Measurements from ENCODE around the gene BACE1.
"Not testable (repeated sequence)": the region's sequence is repeated elsewhere in the genome, so short reads cannot be mapped to it uniquely, and the experiment has no call there.

BACE1 gene

GRCh38 chr11:117316197-117316961 lies at the start of gene BACE1:
BACE1 (minus strand) TSS chr11:117316256; CDS start chr11:117315795, 461 bp downstream.
- peak; percentile 95 for DNase-seq (ENCODE audit: low spot score)

GRCh38 chr11:117361432-117361831 lies 45.4 kb upstream of the BACE1 start:
- DNase-seq (ENCODE audit: low spot score): peak; percentile 37

GRCh38 chr11:117356126-117356890 lies 40.3 kb upstream of the BACE1 start:
- DNase-seq (ENCODE audit: low spot score): no peak

- no peak for DNase-seq (ENCODE audit: low spot score)
Observed at GRCh38 chr11:117354550-117354949, 38.5 kb upstream of the BACE1 start.

GRCh38 chr11:117345039-117345438 lies 29.0 kb upstream of the BACE1 start:
- no peak for DNase-seq (ENCODE audit: low spot score)

GRCh38 chr11:117337076-117337475 lies 21.0 kb upstream of the BACE1 start:
- no peak for DNase-seq (ENCODE audit: low spot score)

- no peak for DNase-seq (ENCODE audit: low spot score)
Observed at GRCh38 chr11:117335399-117335798, 19.3 kb upstream of the BACE1 start.

- no peak for DNase-seq (ENCODE audit: low spot score)
Observed at GRCh38 chr11:117334896-117335295, 18.8 kb upstream of the BACE1 start.

- DNase-seq (ENCODE audit: low spot score): peak; percentile 53
Observed at GRCh38 chr11:117333917-117334316, 17.9 kb upstream of the BACE1 start.

GRCh38 chr11:117332843-117333242 lies 16.8 kb upstream of the BACE1 start:
- DNase-seq (ENCODE audit: low spot score): no peak

GRCh38 chr11:117328375-117329010 lies 12.4 kb upstream of the BACE1 start:
- peak; percentile 49 for DNase-seq (ENCODE audit: low spot score)

- peak; percentile 98 for DNase-seq (ENCODE audit: low spot score)
Observed at GRCh38 chr11:117327567-117328374, 11.7 kb upstream of the BACE1 start, which contains the start of gene CEP164. CEP164 (plus strand) TSS chr11:117327854; CDS start chr11:117338587, 10,733 bp downstream.

- not testable (repeated sequence) for DNase-seq (ENCODE audit: low spot score)
Observed at GRCh38 chr11:117327255-117327566, 11.2 kb upstream of the BACE1 start.

GRCh38 chr11:117319214-117319840 lies 3.3 kb upstream of the BACE1 start:
- no peak for DNase-seq (ENCODE audit: low spot score)

GRCh38 chr11:117318738-117319137 lies 2.7 kb upstream of the BACE1 start:
- DNase-seq (ENCODE audit: low spot score): no peak

GRCh38 chr11:117315285-117316196 lies 515 bp downstream of the BACE1 start:
- no peak for DNase-seq (ENCODE audit: low spot score)

- DNase-seq (ENCODE audit: low spot score): no peak
Observed at GRCh38 chr11:117314840-117315239, 1.2 kb downstream of the BACE1 start.

- no peak for DNase-seq (ENCODE audit: low spot score)
Observed at GRCh38 chr11:117313828-117314768, 2.0 kb downstream of the BACE1 start.

- DNase-seq (ENCODE audit: low spot score): no peak
Observed at GRCh38 chr11:117313091-117313490, 3.0 kb downstream of the BACE1 start.

Data from Ammon's horn (tissue), 1 donor.